Mesendoderm (in vitro differentiated cells): ENCODE measurements around the gene NAB1.

Source experiments
- DNase-seq: peaks from one replicate; pipeline ENCODE4 v3.0.0; 2013
- H2AK5ac ChIP-seq: 2 replicates; pipeline ENCODE4 v1.6.1; 2013; ENCODE audit warnings: low read length, inconsistent platforms
- H2BK120ac ChIP-seq: 2 replicates; pipeline ENCODE4 v1.6.1; 2013; ENCODE audit warnings: low read depth, mild to moderate bottlenecking, low read length, moderate library complexity, mixed read lengths
- H2BK15ac ChIP-seq: replicated peaks from 2 replicates; pipeline ENCODE4 v1.6.1; 2013; ENCODE audit warnings: low read depth, mild to moderate bottlenecking, moderate library complexity
- H2BK5ac ChIP-seq: 2 replicates; pipeline ENCODE4 v1.6.1; 2013; ENCODE audit warnings: low read length, inconsistent platforms
- H3K18ac ChIP-seq: 2 replicates; pipeline ENCODE4 v1.6.1; 2013; ENCODE audit warnings: mild to moderate bottlenecking, low read length, mixed read lengths
- H3K23ac ChIP-seq: one replicate; pipeline ENCODE4 v1.6.1; 2013; ENCODE audit warnings: low read length
- H3K27ac ChIP-seq: 2 replicates; pipeline ENCODE4 v1.5.1; 2013; ENCODE audit warnings: low read depth, mild to moderate bottlenecking, inconsistent platforms, low read length, moderate library complexity
- H3K27me3 ChIP-seq: 2 replicates; pipeline ENCODE4 v1.6.1; 2013; ENCODE audit warnings: low read length, control low read depth, mild to moderate bottlenecking, inconsistent platforms; ENCODE audit not compliant: insufficient read depth, poor library complexity
- H3K36me3 ChIP-seq: 2 replicates; pipeline ENCODE4 v1.6.1; 2013; ENCODE audit warnings: low read length, inconsistent platforms; ENCODE audit not compliant: control insufficient read depth, insufficient read depth
- H3K4ac ChIP-seq: one replicate; pipeline ENCODE4 v1.6.1; 2013; ENCODE audit warnings: low read depth, mild to moderate bottlenecking, low read length, moderate library complexity
- H3K4me1 ChIP-seq: 2 replicates; pipeline ENCODE4 v1.6.1; 2013; ENCODE audit warnings: low read depth, low read length, inconsistent platforms; ENCODE audit not compliant: control insufficient read depth
- H3K4me2 ChIP-seq: 2 replicates; pipeline ENCODE4 v1.6.1; 2013; ENCODE audit warnings: low read length
- H3K4me3 ChIP-seq: 2 replicates; pipeline ENCODE4 v1.5.1; 2013; ENCODE audit warnings: mild to moderate bottlenecking, low read length
- H3K56ac ChIP-seq: one replicate; pipeline ENCODE4 v1.6.1; 2013; ENCODE audit warnings: low read length
- H3K79me1 ChIP-seq: 2 replicates; pipeline ENCODE4 v1.6.1; 2013; ENCODE audit warnings: low read length, inconsistent platforms
- H3K79me2 ChIP-seq: 2 replicates; pipeline ENCODE4 v1.6.1; 2013; ENCODE audit warnings: mild to moderate bottlenecking, low read length; ENCODE audit not compliant: control insufficient read depth, insufficient read depth
- H3K9ac ChIP-seq: 2 replicates; pipeline ENCODE4 v1.6.1; 2013; ENCODE audit warnings: low read length, inconsistent platforms
- H4K5ac ChIP-seq: one replicate; pipeline ENCODE4 v1.6.1; 2013; ENCODE audit warnings: low read length
- H4K8ac ChIP-seq: one replicate; pipeline ENCODE4 v1.6.1; 2013; ENCODE audit warnings: low read depth, mild to moderate bottlenecking, control low read depth, low read length, moderate library complexity
- WGBS: extraction: QIAGEN DNeasy Blood & Tissue Kit; methylation state at CpG from one replicate; pipeline ENCODE4 v1.1.7; 2013; ENCODE audit warnings: low lambda C conversion rate, missing lambda C conversion rate; ENCODE audit not compliant: insufficient coverage; ENCODE audit errors: extremely low coverage; 5-methylcytosine and 5-hydroxymethylcytosine counted together

The NAB1 gene

GRCh38 chr2:190625691-190626090 lies 23.2 kb upstream of the NAB1 start:
- H3K4me1 ChIP-seq, result no peaks in the 10 kb centered on the region
- H3K4ac ChIP-seq, result no peak overlapping the region
- no peak overlapping the region for H2AK5ac ChIP-seq
- no peak overlapping the region for H2BK120ac ChIP-seq
- no peak overlapping the region for H2BK15ac ChIP-seq
- no peak overlapping the region for H3K4me2 ChIP-seq
- no peak overlapping the region for H4K8ac ChIP-seq
- no peaks in the 10 kb centered on the region for H3K79me2 ChIP-seq
- no peak overlapping the region for H3K56ac ChIP-seq
- H4K5ac ChIP-seq, result no peak overlapping the region
- no peak overlapping the region for H3K23ac ChIP-seq
- H3K27ac ChIP-seq, result no peak overlapping the region
- H3K79me1 ChIP-seq, result no peaks in the 10 kb centered on the region
- DNase-seq, result no peak
- H3K9ac ChIP-seq, result no peak overlapping the region
- H2BK5ac ChIP-seq, result no peak overlapping the region
- no peaks in the 10 kb centered on the region for H3K36me3 ChIP-seq
- H3K27me3 ChIP-seq, result no peaks in the 10 kb centered on the region
- H3K18ac ChIP-seq, result no peak overlapping the region
- H3K4me3 ChIP-seq, result no peak overlapping the region

- H3K4me2 ChIP-seq, result no peak overlapping the region
- H3K9ac ChIP-seq, result no peak overlapping the region
- H3K4me3 ChIP-seq, result no peak overlapping the region
- no peak for DNase-seq
- no peak overlapping the region for H4K8ac ChIP-seq
- no peak overlapping the region for H3K18ac ChIP-seq
- no peak overlapping the region for H2BK5ac ChIP-seq
- no peaks in the 10 kb centered on the region for H3K4me1 ChIP-seq
- H3K79me1 ChIP-seq, result no peaks in the 10 kb centered on the region
- H3K23ac ChIP-seq, result no peak overlapping the region
- no peak overlapping the region for H4K5ac ChIP-seq
- H3K4ac ChIP-seq, result no peak overlapping the region
- no peaks in the 10 kb centered on the region for H3K79me2 ChIP-seq
- H3K36me3 ChIP-seq, result no peaks in the 10 kb centered on the region
- no peak overlapping the region for H3K56ac ChIP-seq
- H3K27me3 ChIP-seq, result no peaks in the 10 kb centered on the region
- H2BK15ac ChIP-seq, result no peak overlapping the region
- H2BK120ac ChIP-seq, result no peak overlapping the region
- WGBS, result no CpG with 5 or more reads among the region's 7 CpGs
- H2AK5ac ChIP-seq, result no peak overlapping the region
- no peak overlapping the region for H3K27ac ChIP-seq
Measured at GRCh38 chr2:190626641-190627210, 22.2 kb upstream of the NAB1 start.

GRCh38 chr2:190627448-190628412 lies 21.2 kb upstream of the NAB1 start:
- Histone ChIP-seq H2AK5ac (no peak overlapping the region), H3K4ac (no peak overlapping the region), H3K27me3 (no peaks in the 10 kb centered on the region), H3K79me2 (no peaks in the 10 kb centered on the region), H3K4me2 (peak overlapping the region; percentile 16), H3K36me3 (no peaks in the 10 kb centered on the region), H3K79me1 (no peaks in the 10 kb centered on the region), H2BK120ac (no peak overlapping the region), H4K5ac (no peak overlapping the region), H4K8ac (no peak overlapping the region), H3K23ac (no peak overlapping the region), H2BK5ac (no peak overlapping the region), H3K4me3 (no peak overlapping the region), H3K56ac (no peak overlapping the region), H3K4me1 (no peaks in the 10 kb centered on the region), H3K27ac (no peak overlapping the region), H3K18ac (no peak overlapping the region), H3K9ac (no peak overlapping the region), H2BK15ac (no peak overlapping the region)
- WGBS, result no CpG with 5 or more reads among the region's 23 CpGs
- DNase-seq, result no peak

GRCh38 chr2:190628591-190629319 lies 20.1 kb upstream of the NAB1 start:
- WGBS, result no CpG with 5 or more reads among the region's 7 CpGs
- H3K4me3 ChIP-seq, result no peak overlapping the region

GRCh38 chr2:190634381-190634780 lies 14.5 kb upstream of the NAB1 start:
- Histone ChIP-seq H2AK5ac (no peak overlapping the region), H3K27me3 (no peaks in the 10 kb centered on the region), H3K27ac (no peak overlapping the region), H3K18ac (peak overlapping the region; percentile 18), H3K56ac (no peak overlapping the region), H3K4me2 (no peak overlapping the region), H3K79me1 (no peaks in the 10 kb centered on the region), H3K23ac (no peak overlapping the region), H3K4me1 (peaks cover 12% of the 10 kb centered on the region), H4K8ac (no peak overlapping the region), H2BK120ac (no peak overlapping the region), H3K4me3 (no peak overlapping the region), H3K9ac (no peak overlapping the region), H2BK5ac (no peak overlapping the region), H4K5ac (no peak overlapping the region), H3K36me3 (no peaks in the 10 kb centered on the region), H3K79me2 (no peaks in the 10 kb centered on the region), H2BK15ac (peak overlapping the region; percentile 86), H3K4ac (no peak overlapping the region)
- no CpG with 5 or more reads among the region's 3 CpGs for WGBS
- no peak for DNase-seq

More at GRCh38 chr2:190628591-190629319, 20.1 kb upstream of the NAB1 start:
- Histone ChIP-seq H2BK15ac (no peak overlapping the region), H3K4ac (no peak overlapping the region), H3K4me1 (no peaks in the 10 kb centered on the region), H4K5ac (no peak overlapping the region), H3K56ac (no peak overlapping the region), H3K18ac (no peak overlapping the region), H2BK120ac (no peak overlapping the region), H3K27me3 (no peaks in the 10 kb centered on the region), H3K4me2 (no peak overlapping the region), H3K27ac (no peak overlapping the region), H2BK5ac (no peak overlapping the region), H3K36me3 (no peaks in the 10 kb centered on the region), H4K8ac (no peak overlapping the region), H2AK5ac (no peak overlapping the region), H3K23ac (no peak overlapping the region), H3K9ac (no peak overlapping the region), H3K79me2 (no peaks in the 10 kb centered on the region), H3K79me1 (no peaks in the 10 kb centered on the region)
- no peak for DNase-seq
